GM19372 (cell line): ENCODE data around the gene ARFGAP1.
"Not testable (repeated sequence)": the region's sequence is repeated elsewhere in the genome, so short reads cannot be mapped to it uniquely, and the experiment has no call there.

Source experiments
- ATAC-seq: cut with Tn5 transposase; IDR thresholded peaks from one replicate; pipeline ENCODE4 v1.9.1; 2021; ENCODE audit warnings: mild to moderate bottlenecking, low read depth, moderate library complexity; ENCODE audit not compliant: unreplicated experiment

ARFGAP1 gene

DNA sequence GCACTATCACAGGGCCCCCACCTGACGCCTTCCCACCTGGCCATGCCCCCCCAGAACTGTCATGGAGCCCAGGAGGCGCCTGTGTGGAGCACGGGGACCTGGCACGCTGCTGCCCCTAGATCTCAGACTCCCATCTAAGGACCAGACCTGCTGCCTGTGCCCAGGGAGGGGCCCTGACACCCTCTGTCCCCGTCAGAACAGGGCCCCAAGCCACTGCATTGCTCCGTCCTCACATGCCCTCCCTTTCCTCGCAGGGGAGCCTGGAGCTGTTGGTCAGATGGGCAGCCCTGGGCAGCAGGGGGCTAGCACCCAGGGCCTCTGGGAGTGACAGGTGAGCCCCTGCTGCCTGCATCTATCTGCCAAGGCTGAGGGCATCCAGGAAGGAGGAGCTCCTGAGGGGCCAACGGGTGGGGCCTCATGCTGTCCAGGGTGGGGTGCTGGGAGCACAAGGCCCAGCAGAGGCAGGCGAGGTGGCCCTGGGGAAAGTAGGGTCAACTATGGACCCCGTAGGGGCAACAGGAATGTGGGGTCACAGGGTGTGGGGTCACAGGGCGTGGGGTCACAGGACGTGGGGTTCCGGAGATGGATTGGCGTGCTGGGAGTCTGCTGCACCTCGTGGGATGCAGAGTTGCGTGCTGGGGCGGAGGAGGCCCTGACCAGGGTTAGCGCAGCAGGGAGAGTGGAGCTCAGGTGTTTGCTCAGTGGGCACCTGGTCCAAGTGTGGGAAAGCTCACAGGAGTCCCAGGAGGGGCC lies 56.9 kb downstream of the ARFGAP1 start:
- no peak for ATAC-seq

DNA sequence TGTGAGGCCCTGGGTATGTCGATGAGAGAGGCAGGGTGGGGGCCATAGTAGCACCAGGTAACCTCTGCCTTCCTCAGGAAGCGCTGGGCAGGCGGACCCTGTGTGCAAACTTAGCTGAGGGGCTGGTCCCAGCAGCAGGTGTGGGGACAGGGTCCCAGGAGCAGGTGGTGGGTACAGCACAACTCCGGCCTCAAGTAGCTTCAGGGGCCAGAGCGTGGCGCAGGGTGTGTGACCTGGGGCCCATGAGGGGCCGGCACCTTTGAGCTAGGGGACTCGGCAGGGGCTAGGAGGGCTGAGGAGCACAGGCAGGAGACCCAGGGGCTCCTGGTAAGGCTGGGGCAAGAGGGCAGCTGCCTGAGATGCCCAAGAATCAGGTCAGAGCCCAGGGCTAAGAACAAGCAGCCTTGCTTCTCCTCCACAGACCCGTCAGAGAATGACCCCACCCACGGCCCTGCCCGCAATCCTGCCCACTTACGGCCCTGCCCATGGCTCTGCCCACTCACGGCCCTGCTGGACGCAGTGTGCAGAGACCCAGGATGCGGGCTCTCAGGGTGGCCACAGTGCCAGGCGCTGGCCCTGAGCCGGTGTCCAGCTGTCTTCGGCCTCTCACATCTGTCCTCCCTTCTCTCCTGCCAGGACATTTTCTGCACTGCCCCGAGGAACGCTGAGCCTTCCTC lies 57.6 kb downstream of the ARFGAP1 start:
- no peak for ATAC-seq

DNA sequence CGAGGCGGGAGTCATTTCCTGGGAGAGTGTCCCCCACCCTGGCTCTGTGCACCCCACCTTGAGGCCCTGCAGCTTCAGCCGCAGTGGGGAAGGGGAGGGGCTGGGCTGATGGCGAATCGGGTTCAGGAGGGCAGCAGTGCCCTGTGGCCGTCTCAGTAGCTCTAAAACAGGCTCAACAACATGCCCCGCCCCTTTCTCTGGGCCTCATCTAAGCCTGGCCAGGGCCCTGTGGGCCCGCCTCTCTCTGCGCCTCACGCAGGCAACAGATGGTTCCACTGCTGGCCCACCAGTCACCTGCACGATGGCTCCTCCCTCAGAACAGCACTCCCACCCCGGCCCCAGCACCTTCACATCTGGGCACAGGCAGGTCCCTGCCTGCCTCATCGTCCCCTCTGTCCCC lies 58.3 kb downstream of the ARFGAP1 start:
- ATAC-seq: no peak

DNA sequence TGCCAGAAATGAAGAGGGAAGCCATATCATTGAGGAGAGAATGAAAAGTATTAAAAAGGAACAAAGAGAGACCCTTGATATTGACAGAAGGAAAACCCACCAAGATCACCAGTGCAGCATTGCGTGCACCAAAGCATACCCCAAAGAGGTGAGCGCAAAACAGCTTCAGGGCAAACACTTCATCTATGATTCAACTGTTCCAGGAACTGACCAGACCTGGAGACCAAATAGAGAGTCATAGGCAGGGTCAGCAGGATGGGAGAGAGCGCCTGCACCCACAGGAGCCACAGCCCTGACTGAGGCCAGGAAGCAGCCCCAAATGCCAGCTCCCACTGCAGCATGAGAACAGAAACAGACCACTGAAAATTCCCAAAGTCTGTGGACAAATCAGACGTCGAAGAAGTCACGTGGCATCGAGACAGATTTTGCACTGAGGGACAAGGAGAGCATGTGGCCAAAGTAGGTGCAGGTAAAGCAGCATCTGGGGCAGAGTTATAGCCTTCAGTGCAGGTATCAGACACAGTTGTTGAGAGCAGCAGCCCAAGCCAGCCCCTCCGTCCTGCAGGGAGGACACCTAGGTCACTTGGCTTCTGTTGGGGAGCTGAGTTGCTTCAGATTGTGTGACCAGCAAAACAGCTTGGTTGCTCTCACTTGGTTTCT lies 59.3 kb downstream of the ARFGAP1 start:
- ATAC-seq: no peak

DNA sequence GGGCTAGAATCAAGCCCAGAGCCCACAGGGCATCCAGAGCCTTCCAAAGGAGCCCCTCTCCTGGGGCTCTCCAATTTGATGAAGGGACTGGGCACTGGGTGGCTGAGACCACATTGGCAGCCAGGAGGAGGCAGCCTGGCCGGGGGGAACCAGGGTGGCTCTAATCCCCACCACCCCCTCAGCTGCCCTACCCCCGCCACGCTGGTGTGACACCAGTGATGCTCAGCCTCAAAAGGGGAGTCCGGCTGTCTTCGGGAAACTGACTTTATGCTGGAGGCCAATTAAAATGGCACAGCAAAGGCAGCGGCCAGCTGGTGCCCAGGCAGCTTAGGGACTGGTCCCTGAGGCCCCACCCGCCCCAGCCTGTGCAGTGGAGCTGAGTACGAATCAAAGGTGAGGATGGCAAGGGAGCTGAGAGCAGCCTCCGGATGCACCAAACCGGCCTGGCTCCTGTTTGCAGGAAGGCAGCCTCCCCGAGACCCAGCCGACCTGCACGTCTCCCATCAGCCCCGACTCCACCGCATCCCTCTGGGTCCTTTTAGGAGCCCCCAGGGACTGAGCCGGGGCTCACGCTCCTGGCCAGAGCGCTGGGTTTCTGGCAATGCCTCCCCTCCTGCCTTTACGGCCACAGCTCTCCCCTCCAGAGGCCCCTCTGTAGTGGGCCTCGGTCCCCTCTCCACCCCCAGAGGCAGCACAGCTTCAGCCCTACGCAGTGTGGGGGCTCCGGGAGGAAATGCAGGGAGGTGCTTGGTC lies 60.1 kb downstream of the ARFGAP1 start:
- no peak for ATAC-seq

DNA sequence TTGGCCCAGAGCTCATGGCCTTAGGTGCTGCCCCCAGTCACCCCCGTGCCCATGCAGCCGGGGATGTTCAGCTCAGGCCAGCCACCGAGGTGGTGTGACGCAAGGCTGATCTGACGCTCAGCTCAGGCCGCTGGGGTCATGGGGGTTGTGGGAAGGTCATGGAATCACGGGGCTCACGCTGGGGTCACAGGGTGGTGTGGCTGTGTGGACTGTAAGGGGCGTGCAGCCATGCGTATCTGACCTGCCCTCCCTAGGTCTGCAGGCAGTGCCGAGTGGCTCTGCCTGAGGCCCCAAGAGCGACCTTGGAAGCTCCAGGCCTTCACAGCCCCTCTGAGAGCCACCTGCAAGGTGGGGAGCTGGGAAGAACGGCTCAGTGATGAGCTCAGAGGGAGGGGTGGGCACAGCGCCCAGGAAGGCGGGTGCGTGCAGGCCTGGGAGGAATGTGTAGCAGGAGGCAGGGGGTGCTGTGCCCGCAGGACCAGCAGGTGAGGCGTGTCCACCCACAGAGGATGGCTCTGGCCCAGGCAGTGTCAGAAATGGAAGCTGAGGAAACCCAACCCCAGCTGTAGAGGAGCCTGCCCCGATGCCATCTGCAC lies 60.7 kb downstream of the ARFGAP1 start:
- no peak for ATAC-seq

DNA sequence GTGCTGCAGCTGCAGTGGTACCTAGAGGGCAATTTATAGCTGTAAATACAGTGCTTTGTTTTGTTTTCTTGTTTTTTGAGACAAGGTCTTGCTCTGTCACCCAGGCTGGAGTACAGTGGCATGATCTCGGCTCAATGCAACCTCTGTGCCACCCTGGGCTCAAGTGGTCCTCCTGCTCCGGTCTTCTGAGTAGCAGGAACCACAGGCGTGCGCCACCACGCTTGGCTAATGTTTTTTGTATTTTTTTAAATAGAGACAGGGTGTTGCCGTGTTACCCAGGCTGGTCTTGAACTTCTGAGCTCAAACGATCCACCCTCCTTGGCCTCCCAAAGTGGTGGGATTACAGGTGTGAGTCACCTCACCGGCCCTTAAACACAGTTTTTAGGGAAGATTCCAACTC lies 61.7 kb downstream of the ARFGAP1 start:
- no peak for ATAC-seq

DNA sequence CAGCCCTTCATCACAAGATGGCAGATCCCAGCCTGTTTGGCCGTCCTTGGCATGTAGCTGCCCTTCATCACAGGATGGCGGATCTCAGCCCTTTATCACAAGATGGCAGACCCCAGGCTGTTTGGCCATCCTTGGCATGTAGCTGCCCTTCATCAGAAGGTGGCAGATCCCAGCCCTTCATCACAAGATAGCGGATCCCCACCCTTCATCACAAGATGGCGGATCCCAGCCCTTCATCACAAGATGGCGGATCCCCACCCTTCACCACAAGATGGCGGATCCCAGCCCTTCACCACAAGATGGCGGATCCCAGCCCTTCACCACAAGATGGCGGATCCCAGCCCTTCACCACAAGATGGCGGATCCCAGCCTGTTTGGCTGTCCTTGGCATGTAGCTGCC lies 62.4 kb downstream of the ARFGAP1 start:
- not testable (repeated sequence) for ATAC-seq

DNA sequence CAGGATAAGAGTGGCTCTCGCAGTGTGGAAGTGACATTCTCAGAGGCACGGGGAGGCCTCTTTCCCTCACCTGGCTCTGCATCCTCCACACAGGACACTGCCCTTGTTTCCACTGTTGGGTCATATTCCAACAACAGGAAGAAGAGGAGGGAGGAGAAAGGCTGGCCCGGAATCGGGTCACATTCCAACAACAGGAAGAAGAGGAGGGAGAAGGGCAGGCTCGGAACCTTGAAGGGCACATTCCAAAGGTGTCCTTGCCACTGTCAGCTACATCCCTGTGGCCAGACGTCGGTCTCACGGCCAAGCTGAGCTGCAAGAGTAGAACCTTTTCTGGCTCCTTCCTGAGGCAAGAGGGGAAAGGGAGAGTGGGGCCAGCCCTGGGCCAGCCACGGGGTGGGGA lies 63.1 kb downstream of the ARFGAP1 start:
- no peak for ATAC-seq

DNA sequence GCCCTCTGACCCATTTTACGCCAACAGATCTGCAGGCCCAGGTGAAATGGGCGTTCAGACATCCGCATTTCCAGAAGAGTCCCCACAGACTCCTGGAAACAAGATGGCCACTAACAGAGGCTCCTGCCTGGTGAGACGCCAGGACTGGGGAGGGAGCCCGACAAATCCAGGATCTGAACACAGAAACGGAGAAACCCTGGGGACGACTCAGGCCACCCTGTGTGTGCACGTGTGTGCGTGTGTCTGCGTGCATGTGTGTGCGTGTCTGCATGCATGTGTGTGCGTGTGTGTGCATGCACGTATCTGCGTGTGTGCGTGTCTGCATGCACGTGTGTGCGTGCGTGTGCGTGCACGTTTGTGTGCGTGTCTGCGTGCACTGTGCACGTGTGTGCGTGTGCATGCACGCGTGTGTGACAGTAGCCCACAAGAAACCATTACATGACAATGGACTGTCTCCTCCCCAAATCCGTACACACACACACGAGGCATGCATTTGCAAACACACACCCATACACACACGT lies 63.7 kb downstream of the ARFGAP1 start:
- no peak for ATAC-seq

DNA sequence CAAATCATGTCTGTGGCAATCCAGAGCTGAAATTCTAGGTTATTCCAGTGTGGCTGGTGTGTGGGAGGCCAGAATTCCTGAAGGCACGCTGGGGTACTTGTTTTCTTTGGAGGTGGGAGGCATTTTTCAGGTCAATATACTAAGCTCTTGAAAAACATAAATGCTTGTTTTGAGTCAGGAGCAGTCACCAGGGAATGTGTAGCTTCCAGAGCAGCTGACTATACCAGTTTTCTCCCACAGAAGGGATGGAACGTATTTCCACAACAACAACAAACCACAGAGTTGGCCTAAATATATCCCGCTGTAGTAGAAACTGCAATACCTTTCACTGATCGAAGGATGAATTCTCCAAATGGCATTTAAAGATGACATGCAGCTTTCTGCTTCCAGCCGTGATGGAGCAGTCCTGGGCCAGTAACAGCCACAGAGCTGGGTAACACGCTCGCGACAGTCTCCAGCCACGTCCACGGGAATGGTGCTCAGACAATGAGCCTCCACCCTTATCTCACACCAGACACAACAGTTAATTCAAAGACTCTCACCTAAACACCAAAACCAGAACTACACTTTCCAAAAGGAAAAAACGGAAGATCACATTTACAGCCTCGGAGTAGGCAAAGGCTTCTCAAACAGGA lies 65.3 kb downstream of the ARFGAP1 start:
- ATAC-seq: no peak
